ENCODE measurements around the gene UBASH3B.

DNA sequence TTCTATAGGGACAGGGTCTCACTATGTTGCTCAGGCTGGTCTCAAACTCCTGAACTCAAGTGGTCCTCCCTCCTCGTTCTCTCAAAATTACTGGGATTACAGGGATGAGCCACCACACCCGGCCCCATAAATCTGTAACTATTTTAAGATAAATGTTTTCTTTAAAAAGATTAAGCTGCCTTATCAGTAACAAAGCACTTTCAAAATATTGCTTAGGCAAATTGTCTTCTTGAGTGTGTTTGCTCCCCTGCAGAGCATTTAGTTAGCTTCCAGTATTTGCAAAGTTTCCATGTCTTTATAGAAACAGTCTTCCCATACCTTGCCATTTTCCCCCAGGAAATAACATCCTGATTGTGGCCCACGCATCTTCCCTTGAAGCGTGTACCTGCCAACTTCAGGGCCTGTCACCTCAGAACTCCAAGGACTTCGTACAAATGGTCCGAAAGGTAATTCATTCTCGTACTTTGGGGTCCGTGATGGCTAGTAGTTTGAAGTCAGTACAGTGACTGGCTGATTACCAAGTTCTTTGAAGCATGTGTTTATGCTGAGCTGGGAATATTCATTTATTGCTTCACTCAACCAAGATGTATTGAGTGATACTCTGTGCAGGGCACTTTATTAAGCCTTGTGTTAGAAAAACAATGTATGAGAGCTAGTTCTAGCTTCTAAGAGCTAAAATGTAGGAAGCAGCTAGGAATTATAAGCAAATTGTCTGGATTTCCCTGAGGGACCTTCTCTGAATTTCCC lies 152.4 kb downstream of the UBASH3B start:
- TF ChIP-seq TAF1 (IDR thresholded peaks at IDR 0.05; ENCODE audit: borderline replicate concordance, insufficient read depth, low read length) (no peak), POLR2AphosphoS5 (IDR thresholded peaks at IDR 0.05; ENCODE audit: low read depth, low read length) (no peak), SIN3A (IDR thresholded peaks at IDR 0.05; ENCODE audit: borderline replicate concordance, insufficient read depth, low read length) (no peak), FOXP2 (optimal IDR thresholded peaks at IDR 0.05; ENCODE audit: borderline replicate concordance, extremely low read depth, extremely low read length, insufficient read depth) (no peak)
- TF ChIP-seq, protein P1, sequence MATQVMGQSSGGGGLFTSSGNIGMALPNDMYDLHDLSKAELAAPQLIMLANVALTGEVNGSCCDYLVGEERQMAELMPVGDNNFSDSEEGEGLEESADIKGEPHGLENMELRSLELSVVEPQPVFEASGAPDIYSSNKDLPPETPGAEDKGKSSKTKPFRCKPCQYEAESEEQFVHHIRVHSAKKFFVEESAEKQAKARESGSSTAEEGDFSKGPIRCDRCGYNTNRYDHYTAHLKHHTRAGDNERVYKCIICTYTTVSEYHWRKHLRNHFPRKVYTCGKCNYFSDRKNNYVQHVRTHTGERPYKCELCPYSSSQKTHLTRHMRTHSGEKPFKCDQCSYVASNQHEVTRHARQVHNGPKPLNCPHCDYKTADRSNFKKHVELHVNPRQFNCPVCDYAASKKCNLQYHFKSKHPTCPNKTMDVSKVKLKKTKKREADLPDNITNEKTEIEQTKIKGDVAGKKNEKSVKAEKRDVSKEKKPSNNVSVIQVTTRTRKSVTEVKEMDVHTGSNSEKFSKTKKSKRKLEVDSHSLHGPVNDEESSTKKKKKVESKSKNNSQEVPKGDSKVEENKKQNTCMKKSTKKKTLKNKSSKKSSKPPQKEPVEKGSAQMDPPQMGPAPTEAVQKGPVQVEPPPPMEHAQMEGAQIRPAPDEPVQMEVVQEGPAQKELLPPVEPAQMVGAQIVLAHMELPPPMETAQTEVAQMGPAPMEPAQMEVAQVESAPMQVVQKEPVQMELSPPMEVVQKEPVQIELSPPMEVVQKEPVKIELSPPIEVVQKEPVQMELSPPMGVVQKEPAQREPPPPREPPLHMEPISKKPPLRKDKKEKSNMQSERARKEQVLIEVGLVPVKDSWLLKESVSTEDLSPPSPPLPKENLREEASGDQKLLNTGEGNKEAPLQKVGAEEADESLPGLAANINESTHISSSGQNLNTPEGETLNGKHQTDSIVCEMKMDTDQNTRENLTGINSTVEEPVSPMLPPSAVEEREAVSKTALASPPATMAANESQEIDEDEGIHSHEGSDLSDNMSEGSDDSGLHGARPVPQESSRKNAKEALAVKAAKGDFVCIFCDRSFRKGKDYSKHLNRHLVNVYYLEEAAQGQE (IDR thresholded peaks at IDR 0.05; ENCODE audit: insufficient read depth in 1 of 2, low read depth in 2 of 2, low read length in 2 of 2), result no peak

Data from PFSK-1 (cell line).